ENCODE data around the gene RFX1.

Gene RFX1

DNA sequence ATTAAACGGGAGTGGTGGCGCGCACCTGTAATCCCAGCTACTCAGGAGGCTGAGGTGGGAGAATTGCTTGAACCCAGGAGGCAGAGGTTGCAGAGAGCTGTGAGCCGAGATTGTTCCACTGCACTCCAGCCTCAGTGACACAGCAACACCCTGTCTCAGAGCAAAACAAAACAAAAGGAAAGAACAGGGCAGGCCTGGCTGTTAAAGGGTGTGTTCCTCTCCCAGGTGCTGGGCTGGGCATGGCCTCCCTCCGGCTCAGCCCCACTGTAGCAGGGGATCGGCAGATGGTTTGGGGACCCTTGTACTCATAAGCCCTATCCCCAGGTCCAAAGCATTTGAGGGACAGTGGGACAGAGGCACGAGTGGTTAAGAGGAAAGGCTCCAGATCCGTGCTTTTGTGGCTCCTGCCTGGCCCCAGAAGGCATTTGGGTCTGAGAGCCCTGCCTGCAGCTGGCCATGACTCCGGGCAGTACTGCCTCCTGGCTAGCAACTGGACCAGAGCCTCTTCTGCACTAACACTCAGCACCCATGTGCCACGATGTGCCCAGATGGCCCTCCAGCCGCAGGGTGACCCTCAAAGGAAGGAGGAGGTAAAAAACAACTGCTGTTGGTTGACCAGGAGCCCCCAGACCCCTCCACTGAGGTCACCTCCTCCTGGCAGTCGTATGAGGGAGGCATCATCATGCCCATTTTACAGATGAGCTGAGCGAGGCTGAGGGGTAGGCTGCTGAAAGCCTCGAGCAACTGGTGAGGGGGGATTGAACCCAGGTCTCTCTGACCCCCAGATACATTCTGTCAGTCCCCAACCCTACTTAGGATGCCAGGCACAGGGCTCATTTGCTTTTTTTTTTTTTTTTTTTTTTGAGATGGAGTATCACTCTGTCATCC, 10.0 kb downstream of the RFX1 start:
- no peak for FAIRE-seq

DNA sequence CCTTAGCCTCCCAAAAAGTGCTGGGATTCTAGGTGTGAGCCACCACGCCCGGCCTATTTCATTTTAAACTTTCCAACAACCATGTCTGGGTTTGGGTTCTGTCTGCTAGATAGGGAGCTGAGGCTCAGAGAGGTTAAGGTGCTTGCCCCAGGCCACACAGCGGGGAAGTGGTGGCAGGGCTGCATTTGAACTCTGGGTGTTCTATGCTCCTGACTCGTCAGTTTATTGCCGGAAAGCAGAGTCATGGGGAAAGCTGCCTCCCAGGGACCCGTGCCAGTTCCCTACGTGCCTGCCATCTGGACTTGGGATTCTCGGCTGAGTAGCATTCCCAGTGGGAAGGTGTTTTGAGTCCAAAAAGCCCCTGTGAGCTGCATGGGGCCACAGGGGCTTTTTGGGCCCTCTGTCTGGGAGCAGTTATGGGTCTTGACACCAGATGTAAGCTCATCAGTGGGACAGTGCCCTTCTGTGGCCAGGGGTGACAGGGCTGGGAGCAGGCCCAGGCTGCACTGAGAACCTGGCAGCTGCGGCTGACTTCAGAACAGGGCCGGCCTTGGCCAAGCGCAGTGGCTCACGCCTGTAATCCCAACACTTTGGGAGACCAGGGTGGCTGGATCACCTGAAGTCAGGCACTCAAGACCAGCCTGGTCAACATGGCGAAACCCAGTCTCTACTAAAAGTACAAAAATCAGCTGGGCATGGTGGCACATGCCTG, 10.9 kb downstream of the RFX1 start:
- FAIRE-seq: no peak

DNA sequence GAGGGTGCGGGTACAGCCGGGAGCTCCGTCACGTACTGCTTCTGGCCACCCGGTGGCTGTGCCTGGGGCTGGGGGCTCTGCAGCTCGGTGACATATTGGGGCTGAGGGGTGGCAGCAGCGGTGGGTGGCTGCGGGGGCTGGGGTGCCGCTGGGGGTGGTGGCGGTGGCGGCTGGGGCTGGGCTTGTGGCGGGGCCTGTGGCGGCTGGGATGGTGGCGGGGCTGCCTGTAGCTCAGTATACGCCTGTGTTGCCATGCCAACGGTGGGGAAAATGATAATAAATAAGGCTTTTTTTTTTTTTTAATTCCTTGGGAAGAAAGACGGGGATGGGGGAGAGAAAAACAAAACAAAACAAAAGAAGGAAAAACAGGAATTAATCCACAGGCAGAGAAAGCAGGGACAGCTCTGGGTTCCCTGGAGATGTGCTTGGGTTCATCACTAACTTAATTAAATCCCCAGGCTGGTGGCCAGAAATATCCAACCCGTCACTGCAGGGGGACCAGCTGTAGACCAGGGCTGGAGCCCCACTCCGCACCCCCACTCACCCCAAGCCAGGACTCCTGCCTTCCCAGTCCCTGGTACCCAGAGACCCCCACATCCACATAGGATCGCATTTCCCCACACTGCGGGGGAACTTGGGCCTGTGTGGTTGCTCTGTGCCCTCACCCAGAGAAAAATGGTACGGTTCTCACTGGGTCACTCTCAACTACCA, 12.4 kb downstream of the RFX1 start:
- no peak for FAIRE-seq

DNA sequence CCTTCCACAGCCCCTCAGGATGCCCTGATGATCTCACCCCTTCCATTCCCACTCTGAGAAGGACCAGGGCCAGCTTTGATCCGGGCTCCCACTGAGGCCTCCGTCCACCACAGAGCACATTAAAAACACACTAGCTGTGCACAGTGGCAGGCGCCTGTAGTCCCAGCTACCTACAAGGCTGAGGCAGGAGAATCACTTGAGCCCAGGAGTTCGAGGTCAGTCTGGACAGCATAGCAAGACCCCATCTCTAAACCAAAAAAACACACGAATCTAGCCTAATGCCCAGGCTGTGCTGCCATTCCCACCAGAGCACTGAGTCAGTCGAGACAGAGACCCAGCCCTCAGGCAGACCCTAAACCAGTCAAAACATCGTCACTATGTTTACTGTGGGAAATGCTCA, 14.1 kb downstream of the RFX1 start:
- FAIRE-seq: no peak

DNA sequence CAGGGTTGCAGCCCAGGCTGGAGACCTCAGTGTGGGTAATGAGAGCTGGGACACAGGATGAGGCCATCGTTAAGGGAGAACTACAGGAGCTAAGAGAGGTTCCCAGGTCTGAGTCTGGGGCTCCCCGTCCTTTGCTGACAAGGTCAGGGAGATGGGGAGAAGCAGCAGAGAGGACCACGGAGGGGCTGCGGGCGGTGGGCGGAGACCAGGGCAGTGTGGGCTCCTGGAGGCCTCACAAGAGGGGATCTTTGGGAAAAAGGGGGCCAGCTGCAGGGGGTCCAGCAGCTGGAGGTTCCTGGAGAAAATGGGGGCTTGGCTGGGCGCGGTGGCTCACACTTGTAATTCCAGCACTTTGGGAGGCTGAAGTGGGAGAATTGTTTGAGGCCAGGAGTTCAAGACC, 16.0 kb downstream of the RFX1 start:
- FAIRE-seq: no peak

DNA sequence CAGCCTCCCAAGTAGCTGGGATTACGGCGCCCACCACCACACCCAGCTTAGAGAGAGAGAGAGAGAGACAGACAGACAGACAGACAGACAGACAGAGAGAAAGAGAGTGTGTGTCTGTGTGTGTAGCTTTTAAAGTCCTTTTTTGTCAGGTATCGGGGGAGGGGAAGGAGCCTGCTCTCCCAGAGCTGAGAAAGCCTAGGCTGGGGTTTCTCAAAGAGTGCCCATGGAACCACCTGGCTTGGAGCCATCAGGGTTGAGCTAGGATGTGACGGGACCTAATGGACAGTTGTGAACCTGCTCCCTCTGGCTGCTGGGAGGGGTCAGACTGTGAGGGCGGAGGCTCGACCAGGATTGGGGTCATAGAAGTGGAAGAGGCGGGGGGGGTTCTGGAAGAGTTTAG, 16.6 kb downstream of the RFX1 start:
- no peak for FAIRE-seq

DNA sequence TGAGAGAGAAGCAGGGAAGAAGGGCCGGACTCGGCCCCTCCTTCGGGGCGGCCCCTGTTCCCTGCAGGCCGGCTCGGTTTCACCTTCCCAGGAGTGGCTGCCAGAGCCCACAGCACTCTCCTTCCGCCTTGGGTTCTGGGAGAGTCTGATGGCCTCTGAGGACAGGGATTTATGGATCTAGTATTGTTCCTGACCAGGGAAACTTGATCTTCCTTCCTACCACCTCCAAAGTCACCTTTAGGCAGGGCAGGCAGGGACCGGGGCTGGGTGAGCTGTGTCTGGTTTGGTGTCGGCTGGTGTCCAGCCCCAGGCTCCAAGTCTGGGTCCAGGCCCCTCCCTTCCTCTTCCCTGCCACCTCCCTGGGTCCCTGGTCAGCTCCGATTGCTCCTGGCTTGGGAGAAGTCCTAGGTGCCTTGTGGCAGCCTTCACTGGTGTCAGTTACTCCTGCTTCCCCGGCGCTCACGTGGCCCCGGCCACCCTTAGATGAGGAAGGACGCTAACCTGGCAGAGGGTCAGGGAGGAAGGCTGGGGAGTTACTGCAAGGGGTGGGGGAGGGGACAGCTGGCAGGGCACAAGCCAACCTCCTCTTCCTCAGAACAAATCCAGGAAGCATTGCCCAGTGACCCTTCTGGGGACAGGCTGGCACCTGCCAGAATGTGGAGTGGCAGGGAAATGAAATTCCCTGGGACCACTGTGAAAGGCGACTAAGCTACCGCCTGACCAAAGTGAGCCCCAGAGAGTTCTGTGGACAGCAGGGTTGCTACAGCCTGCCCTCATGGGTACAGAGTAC, 18.8 kb downstream of the RFX1 start:
- FAIRE-seq: no peak

DNA sequence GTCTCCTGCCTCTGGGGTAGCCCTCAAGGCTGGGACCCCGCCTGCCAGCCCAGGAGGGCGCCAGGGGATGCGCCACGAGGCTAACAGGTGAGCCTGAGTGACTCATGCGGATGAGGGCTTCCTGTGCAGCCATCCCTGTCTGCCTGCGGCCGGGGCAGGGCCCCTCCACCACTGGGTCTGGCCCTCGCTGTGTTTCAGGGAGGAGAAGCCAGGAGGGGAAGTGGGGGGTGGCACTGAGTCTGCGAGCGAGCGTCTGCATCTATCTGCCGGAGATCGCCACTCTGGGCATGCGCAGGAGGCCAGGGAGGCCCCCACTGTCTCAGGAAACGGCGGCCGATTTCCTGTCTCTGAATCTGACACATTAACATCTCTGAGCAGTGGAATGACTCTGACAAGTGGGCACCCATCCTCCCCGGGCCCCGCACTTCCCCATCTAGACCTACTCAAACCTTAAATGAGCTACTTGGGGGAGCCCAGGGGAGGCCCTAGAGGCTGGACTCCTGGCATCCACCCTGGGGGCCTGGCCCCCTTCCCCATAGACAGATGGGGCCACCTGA, 19.7 kb downstream of the RFX1 start:
- no peak for FAIRE-seq

DNA sequence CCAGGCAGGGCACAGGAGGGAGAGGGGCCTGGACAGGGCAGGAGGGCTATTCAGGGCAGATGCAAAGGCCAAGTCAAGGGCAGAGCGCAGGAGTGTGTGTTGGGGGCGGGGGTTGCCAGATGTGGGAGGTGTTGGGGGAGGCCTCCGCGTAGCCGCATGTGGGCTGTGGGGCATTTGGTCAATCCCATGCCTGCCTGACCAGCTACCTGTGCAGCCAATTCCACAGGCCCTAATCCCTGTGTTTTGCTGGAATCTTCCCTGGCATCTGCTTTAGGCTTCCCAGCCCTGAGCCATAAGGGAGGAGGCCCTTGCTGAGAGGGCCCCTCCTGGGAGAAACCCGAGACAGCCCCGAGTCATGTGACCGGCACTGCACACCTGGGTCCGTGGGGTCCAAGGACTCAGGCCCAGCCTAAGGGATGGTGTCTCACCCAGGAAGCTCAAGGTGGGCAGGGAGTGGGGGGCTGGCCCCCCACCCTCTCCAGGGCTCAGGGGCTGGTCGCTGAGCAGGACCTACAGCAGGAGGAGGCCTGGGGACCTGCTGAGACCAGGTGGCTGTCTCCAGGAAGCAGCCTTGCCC, 20.3 kb downstream of the RFX1 start:
- no peak for FAIRE-seq

DNA sequence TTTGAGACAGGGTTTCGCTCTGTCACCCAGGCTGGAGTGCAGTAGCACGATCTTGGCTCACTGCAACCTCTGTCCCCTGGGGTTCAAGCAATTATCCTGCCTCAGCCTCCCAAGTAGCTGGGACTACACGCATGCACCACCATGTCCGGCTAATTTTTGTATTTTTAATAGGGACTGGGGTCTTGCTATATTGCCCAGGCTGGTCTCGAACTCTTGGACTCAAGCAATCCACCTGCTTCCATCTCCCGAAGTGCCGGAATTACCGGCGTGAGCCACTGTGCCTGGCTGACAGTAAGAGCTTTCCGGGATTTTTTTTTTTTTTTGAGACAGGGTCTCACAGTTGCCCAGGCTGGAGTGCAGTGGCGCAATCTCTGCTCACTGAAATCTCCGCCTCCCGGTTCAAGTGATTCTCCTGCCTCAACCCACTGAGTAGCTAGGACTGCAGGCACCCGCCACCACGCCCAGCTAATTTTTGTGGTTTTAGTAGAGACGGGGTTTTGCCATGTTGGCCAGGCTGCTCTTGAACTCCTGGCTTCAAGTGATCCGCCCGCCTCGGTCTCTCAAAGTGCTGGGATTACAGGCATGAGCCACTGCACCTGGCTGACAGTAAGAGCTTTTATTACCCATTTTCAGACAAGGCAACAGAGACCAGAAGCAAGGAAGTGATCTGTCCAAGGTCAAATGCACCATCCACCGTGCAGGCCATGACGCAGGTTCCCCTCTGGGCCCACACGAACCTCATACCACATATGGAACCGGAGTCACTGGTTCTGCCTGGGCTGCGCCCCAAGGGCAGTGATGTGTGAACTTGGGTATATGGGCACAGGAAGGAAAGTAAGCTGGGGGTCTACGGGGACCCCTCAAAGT, 21.0 kb downstream of the RFX1 start:
- no peak for FAIRE-seq

DNA sequence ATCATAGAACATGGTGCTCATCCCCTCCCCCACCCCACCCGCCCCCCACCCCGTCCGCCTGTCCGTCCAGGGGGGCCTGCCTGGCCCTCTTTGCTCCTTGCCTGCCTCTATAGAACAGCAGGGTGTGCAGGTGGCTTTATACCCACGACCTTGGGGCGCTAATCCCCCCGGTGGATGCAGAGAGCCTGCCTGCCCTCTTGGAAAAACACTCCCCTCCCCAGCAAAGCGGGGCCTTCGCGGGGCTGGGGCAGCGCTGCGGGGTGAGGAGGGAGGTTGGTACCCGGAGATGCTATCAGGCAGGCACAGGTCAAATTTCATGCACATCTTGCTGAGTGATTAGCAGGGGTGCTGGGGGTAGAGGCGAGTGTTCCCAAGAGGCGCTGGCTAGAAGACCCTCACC, 21.9 kb downstream of the RFX1 start:
- FAIRE-seq: no peak

DNA sequence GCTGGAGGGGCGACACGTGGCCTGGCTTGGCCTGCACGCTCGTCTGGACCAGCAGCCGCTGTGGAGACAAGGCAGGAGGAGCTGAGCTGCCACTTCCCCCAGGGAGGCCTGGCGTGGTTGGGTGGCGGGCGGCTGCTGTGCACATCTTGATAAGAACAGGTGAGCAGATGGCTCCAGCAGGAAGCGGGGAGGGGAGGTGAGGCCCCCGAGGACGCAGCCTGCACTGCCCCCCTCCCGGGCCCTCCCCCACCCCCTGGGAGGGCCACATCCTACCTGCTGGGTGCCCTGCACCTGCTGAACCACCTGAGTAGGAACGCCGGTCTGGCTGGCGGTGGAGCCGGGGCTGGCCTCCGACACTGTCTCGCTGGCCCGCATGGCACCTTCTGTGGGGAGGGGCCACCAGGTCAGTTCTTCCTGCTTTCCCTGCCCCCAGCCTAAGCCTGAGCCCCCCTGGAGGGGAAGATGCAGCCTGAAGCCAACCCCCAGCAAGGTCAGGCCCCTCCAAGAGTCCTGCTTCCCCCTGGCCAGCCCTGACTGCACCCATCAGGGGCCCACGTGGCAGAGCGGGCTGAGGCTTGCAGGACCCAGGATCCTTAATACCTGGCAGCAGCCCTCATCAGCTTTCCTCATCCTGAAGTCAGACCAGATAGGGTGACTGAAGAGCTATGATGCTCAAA, 22.8 kb downstream of the RFX1 start:
- FAIRE-seq: no peak

DNA sequence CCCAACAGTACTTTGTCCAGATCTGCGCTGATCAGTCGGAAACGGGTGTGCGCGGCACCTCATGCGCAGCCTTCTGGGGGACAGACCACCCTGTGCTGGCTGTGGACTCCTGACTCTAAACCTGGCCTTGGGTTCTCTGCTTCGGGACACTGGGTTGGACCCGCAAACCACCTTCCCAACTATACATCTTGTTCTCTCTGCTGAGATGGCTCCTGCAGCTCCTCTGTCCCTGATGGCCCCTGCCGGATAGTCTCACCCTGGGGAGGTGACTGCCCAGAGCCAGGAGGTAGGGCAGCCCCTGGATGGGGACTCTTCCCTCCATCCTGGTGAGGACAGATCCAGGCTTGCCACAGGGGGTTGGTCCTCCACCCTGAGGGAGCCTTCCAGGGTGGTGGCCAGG, 23.3 kb downstream of the RFX1 start:
- no peak for FAIRE-seq

DNA sequence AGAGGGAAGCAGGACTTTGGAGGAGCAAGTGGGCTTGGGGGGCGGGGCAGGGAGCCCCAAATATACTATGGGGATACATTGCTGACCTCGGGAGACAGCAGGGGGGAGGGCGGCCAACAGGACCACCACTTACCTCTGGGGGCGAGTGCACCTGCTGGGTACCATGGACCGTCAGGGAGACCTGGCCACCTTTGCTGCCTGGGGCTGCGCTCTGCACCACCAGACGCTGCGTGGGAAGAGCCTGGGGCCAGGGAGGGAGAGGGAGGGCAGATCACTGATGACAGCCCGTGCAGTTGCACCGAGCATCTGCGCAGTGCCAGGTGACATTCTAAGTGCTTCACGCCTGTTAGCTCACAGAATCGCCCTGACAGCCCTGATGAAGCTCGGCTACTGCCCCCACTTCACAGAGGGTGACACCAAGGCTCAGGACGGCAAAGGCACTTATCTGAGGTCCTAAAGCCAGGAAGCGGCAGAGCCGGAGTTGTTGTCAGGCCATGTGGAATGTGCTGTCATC, 24.1 kb downstream of the RFX1 start:
- no peak for FAIRE-seq

DNA sequence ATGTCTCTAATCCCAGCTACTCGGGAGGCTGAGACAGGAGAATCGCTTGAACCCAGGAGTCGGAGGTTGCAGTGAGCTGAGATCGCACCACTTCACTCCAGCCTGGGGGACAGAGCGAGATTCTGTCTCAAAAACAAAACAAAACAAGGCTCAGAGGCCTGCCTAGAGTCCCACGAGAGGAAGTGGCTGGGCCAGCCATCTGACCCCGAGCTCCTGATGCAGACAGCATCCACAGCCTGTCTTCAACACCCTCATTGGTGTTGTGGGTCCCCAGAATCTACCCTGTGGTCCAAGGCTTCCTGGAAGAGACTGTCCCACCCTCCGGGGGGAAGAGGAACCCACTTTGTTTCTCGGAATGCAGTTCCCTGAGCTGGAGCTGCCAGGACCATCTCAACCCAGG, 24.7 kb downstream of the RFX1 start:
- no peak for FAIRE-seq

DNA sequence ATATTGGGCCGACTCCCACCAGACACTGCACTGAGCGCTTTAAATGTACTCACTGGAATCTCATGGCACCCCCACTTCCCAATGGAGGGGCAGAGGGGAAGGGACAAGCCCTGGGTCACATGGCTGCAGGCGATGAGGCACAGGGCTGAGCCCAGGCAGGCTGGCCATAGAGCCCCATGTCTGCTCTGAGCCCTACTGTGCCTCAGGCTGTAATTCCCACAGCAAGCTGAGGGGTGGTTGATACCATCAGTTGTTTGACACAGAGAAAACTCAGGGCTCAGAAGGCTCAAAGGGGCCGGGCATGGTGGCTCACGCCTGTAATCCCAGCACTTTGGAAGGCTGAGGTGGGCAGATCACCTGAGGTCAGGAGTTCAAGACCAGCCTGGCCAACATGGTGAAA, 25.1 kb downstream of the RFX1 start:
- no peak for FAIRE-seq

DNA sequence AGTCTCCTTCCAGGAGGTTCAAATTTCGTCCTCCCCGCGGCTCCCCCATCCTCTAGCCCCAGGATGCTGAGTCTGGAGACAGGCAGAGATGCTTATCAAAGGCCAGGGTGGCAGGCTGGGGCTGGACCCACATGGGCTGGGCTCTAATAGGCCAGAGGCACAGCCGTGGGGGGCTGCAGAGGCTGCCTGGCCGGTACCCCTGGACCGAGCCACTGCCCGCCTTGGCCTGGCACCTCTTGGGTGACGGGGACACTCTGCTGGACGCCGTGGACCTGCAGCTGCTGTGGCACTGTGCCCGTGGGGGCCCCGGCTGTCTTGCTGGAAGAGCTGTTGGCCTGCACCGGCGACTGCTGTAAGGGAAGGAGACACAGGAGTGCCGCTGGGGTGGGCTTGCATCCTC, 25.8 kb downstream of the RFX1 start:
- no peak for FAIRE-seq

DNA sequence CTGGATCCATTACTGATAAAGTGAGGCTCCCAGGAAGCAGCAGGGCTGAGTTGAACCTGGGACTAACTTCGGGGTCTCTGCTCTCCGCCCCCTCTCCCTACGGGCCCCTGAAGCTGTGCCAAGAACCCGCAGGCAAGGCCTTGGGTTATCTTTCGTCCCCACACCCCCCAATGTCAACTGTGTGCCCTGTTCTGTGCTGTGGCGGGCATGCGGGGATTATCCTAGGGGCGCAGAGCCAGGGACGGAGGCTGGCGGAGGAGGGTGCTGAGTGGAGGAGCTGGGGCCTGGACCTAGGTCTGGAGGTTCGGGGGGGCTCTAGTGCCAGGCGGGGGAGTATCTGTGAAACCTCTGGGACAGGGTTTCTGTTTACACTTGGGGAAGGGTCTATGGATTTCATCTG, 26.4 kb downstream of the RFX1 start:
- no peak for FAIRE-seq

DNA sequence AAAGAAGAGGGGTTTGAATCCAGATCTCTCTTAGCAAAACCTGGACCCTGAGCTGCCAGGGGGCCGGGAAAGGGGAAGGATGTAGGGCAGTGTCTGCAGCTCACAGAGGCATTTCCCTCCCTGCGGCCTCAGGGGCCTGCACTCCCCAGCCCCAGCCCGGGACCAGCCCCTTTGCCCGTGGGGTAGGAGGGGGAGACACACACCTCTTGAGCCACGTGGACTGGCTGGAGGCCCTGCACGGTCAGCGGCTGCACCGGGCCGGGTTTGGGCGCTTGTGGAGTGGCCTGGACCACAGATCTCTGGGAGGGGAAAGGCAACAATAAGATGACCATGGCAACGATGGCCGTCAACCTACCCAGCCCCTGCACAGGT, 26.9 kb downstream of the RFX1 start:
- FAIRE-seq: no peak
